ENCODE data around the gene PDE3A. TPM values are rescaled to one million over a fixed set of nuclear protein-coding genes. Genes with fewer than 3 reads are reported as not detected.
A peak's percentile ranks its signal among the peaks of the same experiment; 100 is the strongest.

PDE3A gene
- total and polyA plus RNA-seq, 4 experiments from 2014 or later = not detected

DNA sequence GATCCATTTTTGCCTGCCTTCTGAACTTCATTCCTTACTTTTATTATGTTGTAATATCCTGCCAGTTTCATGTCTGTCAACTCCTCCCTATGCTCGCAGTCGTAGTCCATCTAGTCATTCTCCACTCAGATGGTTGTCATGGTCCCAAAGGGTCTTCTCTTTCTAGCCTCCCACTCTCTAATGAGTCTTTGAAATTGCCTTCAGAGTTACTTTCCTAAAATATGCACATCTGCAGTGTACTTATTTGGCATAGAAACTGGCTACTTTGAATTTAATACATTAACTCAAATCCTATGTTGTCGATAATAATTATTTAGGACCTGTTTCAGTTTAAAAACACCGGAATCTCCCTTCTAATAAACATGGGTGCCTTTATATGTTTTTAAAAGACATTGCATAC is 101.0 kb downstream of the PDE3A start:
- intact Hi-C loops (cut with micrococcal nuclease) = no loop called here
- DNase-seq = no peak
- Mint-ChIP-seq H3K27ac (no peak overlapping the region), H3K27me3 (no peaks in the 10 kb centered on the region), H3K4me3 (no peak overlapping the region), H3K36me3 (no peaks in the 10 kb centered on the region), H3K9me3 (no peaks in the 10 kb centered on the region), H3K4me1 (no peaks in the 10 kb centered on the region)
- Histone ChIP-seq H3K4me1 (ENCODE audit: insufficient read depth, low read length) (no peaks in the 10 kb centered on the region), H3K4me3 (ENCODE audit: low read length in 2 of 2) (no peak overlapping the region), H3K27ac (ENCODE audit: low read depth, low read length) (no peak overlapping the region), H3K36me3 (ENCODE audit: insufficient read depth, low read length) (no peaks in the 10 kb centered on the region), H3K27me3 (ENCODE audit: insufficient read depth, low read length) (no peaks in the 10 kb centered on the region), H3K9me3 (ENCODE audit: control insufficient read depth in 1 of 2, low read length in 2 of 2) (no peaks in the 10 kb centered on the region)
- ChIA-PET CTCF (ENCODE audit: partially characterized antibody) (no interaction called here), POLR2A (ENCODE audit: partially characterized antibody) (no interaction called here)

DNA sequence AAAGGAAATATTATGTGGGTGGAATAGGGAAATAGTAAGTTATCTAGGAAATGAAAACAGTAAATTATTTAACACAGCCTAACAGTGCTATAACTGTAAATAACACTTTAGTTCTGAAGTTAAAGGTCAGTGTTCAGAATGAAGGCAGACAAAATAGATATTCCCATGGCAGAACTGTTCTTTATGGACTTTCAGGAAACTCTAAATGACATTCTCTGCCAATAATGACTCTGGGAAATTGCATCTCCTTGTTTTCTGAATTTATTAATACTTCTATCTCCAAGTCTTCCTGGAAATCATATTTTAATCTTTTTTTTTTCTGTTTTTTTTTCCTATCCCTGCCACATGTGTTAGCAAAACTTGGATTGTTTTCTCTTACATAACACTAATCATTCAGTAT is 101.4 kb downstream of the PDE3A start:
- DNase-seq = no peak
- Histone ChIP-seq H3K27ac (ENCODE audit: low read depth, low read length) (no peak overlapping the region), H3K27me3 (ENCODE audit: insufficient read depth, low read length) (no peaks in the 10 kb centered on the region), H3K4me3 (ENCODE audit: low read length in 2 of 2) (no peak overlapping the region), H3K36me3 (ENCODE audit: insufficient read depth, low read length) (no peaks in the 10 kb centered on the region), H3K4me1 (ENCODE audit: insufficient read depth, low read length) (no peaks in the 10 kb centered on the region), H3K9me3 (ENCODE audit: control insufficient read depth in 1 of 2, low read length in 2 of 2) (no peaks in the 10 kb centered on the region)
- POLR2A ChIA-PET (ENCODE audit: partially characterized antibody) = no interaction called here
- Mint-ChIP-seq H3K9me3 (no peaks in the 10 kb centered on the region), H3K4me1 (no peaks in the 10 kb centered on the region), H3K4me3 (no peak overlapping the region), H3K27ac (no peak overlapping the region), H3K27me3 (no peaks in the 10 kb centered on the region), H3K36me3 (no peaks in the 10 kb centered on the region)
- intact Hi-C loops (cut with micrococcal nuclease) = no loop called here
- CTCF ChIA-PET (ENCODE audit: partially characterized antibody) = no interaction called here

- Histone ChIP-seq H3K27ac (ENCODE audit: low read depth, low read length) (no peak overlapping the region), H3K36me3 (ENCODE audit: insufficient read depth, low read length) (no peaks in the 10 kb centered on the region), H3K9me3 (ENCODE audit: control insufficient read depth in 1 of 2, low read length in 2 of 2) (no peaks in the 10 kb centered on the region), H3K4me1 (ENCODE audit: insufficient read depth, low read length) (no peaks in the 10 kb centered on the region), H3K4me3 (ENCODE audit: low read length in 2 of 2) (no peak overlapping the region), H3K27me3 (ENCODE audit: insufficient read depth, low read length) (no peaks in the 10 kb centered on the region)
- DNase-seq = no peak
- Mint-ChIP-seq H3K9me3 (peaks cover 0 to 1% (median 0%) of the 10 kb centered on the region in 8 donors), H3K4me1 (peaks cover 0 to 2% (median 0%) of the 10 kb centered on the region in 4 donors), H3K27ac (no peak overlapping the region), H3K27me3 (peaks cover 0 to 1% of the 10 kb centered on the region in 2 donors), H3K36me3 (no peaks in the 10 kb centered on the region), H3K4me3 (no peak overlapping the region)
- intact Hi-C loops (cut with micrococcal nuclease) = no loop called here
- POLR2A ChIA-PET (ENCODE audit: partially characterized antibody) = no interaction called here
- CTCF ChIA-PET (ENCODE audit: partially characterized antibody) = no interaction called here
Observed at GRCh38 chr12:20472102-20472782, 103.9 kb downstream of the PDE3A start.

GRCh38 chr12:20473133-20473532 is 104.8 kb downstream of the PDE3A start:
- Histone ChIP-seq H3K27me3 (ENCODE audit: insufficient read depth, low read length) (no peaks in the 10 kb centered on the region), H3K27ac (ENCODE audit: low read depth, low read length) (no peak overlapping the region), H3K4me3 (ENCODE audit: low read length in 2 of 2) (no peak overlapping the region), H3K9me3 (ENCODE audit: control insufficient read depth in 1 of 2, low read length in 2 of 2) (no peaks in the 10 kb centered on the region), H3K36me3 (ENCODE audit: insufficient read depth, low read length) (no peaks in the 10 kb centered on the region), H3K4me1 (ENCODE audit: insufficient read depth, low read length) (no peaks in the 10 kb centered on the region)
- peaks cover 0 to 1% of the 10 kb centered on the region in 2 donors for H3K27me3 Mint-ChIP-seq
- ChIA-PET CTCF (ENCODE audit: partially characterized antibody) (no interaction called here), POLR2A (ENCODE audit: partially characterized antibody) (no interaction called here)
- intact Hi-C loops (cut with micrococcal nuclease) = no loop called here
- H3K4me3 Mint-ChIP-seq = peak overlapping the region in 1 of 8 donors; percentile 11
- H3K27ac Mint-ChIP-seq = no peak overlapping the region
- DNase-seq = no peak
- no peaks in the 10 kb centered on the region for H3K36me3 Mint-ChIP-seq
- H3K9me3 Mint-ChIP-seq = peaks cover 0 to 1% (median 0%) of the 10 kb centered on the region in 8 donors
- H3K4me1 Mint-ChIP-seq = peaks cover 0 to 2% (median 0%) of the 10 kb centered on the region in 4 donors

DNA sequence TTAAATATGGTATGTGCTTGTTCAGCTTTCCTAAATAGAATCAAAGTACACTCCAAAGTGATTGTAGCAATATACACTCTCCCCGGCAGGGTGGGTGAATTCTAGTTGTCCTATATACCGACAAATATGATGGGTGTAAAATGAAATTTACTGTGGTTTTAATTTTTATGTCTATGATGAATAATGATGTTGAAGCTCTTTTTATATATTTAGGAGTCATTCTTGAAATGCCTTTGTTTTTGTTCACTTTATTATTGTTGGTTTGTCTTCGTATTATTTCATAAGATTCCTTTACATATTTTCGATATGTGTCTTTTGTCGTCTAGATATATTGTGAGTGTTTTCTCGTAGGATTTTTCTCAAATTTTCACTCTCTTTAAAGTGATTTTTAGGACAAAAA is 105.7 kb downstream of the PDE3A start:
- CTCF ChIA-PET (ENCODE audit: partially characterized antibody) = no interaction called here
- H3K36me3 Mint-ChIP-seq = no peaks in the 10 kb centered on the region
- no peaks in the 10 kb centered on the region for H3K9me3 ChIP-seq (ENCODE audit: control insufficient read depth in 1 of 2, low read length in 2 of 2)
- H3K27ac ChIP-seq (ENCODE audit: low read depth, low read length) = no peak overlapping the region
- no peaks in the 10 kb centered on the region for H3K27me3 ChIP-seq (ENCODE audit: insufficient read depth, low read length)
- H3K27ac Mint-ChIP-seq = peak overlapping the region in 1 of 7 donors; percentile 45
- H3K4me1 ChIP-seq (ENCODE audit: insufficient read depth, low read length) = no peaks in the 10 kb centered on the region
- no peaks in the 10 kb centered on the region for H3K36me3 ChIP-seq (ENCODE audit: insufficient read depth, low read length)
- H3K4me3 ChIP-seq (ENCODE audit: low read length in 2 of 2) = no peak overlapping the region
- peaks cover 0 to 1% (median 0%) of the 10 kb centered on the region in 8 donors for H3K9me3 Mint-ChIP-seq
- intact Hi-C loops (cut with micrococcal nuclease) = no loop called here
- H3K27me3 Mint-ChIP-seq = peaks cover 0 to 1% of the 10 kb centered on the region in 2 donors
- POLR2A ChIA-PET (ENCODE audit: partially characterized antibody) = no interaction called here
- no peak for DNase-seq
- H3K4me1 Mint-ChIP-seq = peaks cover 0 to 2% (median 0%) of the 10 kb centered on the region in 4 donors
- H3K4me3 Mint-ChIP-seq = no peak overlapping the region

DNA sequence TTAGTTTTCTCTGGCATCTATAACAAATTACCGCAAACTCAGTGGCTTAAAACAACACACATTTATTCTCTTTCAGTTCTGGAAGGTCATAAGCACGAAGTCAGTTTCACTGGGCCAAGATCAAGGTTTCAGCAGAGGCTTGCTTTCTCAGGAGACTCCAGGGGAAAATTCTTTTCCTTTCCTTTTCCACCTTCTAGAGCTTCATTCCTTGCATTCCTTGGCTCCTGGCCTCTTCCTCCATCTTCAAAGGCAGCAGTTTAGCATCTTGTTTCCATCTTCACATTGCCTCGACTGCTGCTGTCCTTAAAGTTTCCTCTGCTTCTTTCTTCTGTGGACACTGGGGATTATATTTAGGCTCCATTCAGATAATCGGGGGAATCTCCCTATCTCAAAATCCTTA is 106.1 kb downstream of the PDE3A start:
- Histone ChIP-seq H3K36me3 (ENCODE audit: insufficient read depth, low read length) (no peaks in the 10 kb centered on the region), H3K4me1 (ENCODE audit: insufficient read depth, low read length) (no peaks in the 10 kb centered on the region), H3K27ac (ENCODE audit: low read depth, low read length) (no peak overlapping the region), H3K27me3 (ENCODE audit: insufficient read depth, low read length) (no peaks in the 10 kb centered on the region), H3K9me3 (ENCODE audit: control insufficient read depth in 1 of 2, low read length in 2 of 2) (no peaks in the 10 kb centered on the region), H3K4me3 (ENCODE audit: low read length in 2 of 2) (no peak overlapping the region)
- intact Hi-C loops (cut with micrococcal nuclease) = no loop called here
- Mint-ChIP-seq H3K4me1 (peaks cover 0 to 2% (median 0%) of the 10 kb centered on the region in 4 donors), H3K27me3 (peaks cover 0 to 1% of the 10 kb centered on the region in 2 donors), H3K27ac (no peak overlapping the region), H3K4me3 (no peak overlapping the region), H3K9me3 (peaks cover 0 to 1% (median 0%) of the 10 kb centered on the region in 8 donors), H3K36me3 (no peaks in the 10 kb centered on the region)
- POLR2A ChIA-PET (ENCODE audit: partially characterized antibody) = no interaction called here
- CTCF ChIA-PET (ENCODE audit: partially characterized antibody) = interaction anchor here (1.4 kb wide), 1 partner anchor 10 kb away, joined by 4 read pairs; no protein-coding TSS in a partner anchor
- no peak for DNase-seq

DNA sequence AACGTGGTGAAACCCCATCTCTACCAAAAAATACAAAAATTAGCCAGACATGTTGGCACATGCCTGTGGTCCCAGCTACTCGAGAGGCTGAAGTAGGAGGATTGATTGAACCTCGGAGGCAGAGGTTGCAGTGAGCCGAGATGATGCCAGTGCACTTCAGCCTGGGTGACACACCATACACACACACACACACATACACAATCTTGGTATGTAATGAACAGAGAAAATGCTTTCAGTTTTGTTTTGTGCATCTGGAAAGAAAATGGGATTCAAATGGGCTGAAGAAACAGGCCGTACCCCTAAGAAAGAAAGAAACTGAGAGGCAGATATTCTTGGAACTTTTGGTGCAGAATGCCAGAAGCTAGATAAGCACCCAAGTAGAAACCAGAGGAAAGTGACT is 107.2 kb downstream of the PDE3A start:
- no peaks in the 10 kb centered on the region for H3K4me1 ChIP-seq (ENCODE audit: insufficient read depth, low read length)
- H3K4me3 Mint-ChIP-seq = peak overlapping the region in 1 of 8 donors; percentile 37
- H3K9me3 ChIP-seq (ENCODE audit: control insufficient read depth in 1 of 2, low read length in 2 of 2) = no peaks in the 10 kb centered on the region
- peaks cover 0 to 1% (median 0%) of the 10 kb centered on the region in 8 donors for H3K9me3 Mint-ChIP-seq
- H3K36me3 Mint-ChIP-seq = no peaks in the 10 kb centered on the region
- H3K36me3 ChIP-seq (ENCODE audit: insufficient read depth, low read length) = no peaks in the 10 kb centered on the region
- peaks cover 0 to 1% of the 10 kb centered on the region in 2 donors for H3K27me3 Mint-ChIP-seq
- H3K27ac ChIP-seq (ENCODE audit: low read depth, low read length) = no peak overlapping the region
- CTCF ChIA-PET (ENCODE audit: partially characterized antibody) = interaction anchor here (1.4 kb wide), 1 partner anchor 11 kb away, joined by 4 read pairs; no protein-coding TSS in a partner anchor
- POLR2A ChIA-PET (ENCODE audit: partially characterized antibody) = no interaction called here
- intact Hi-C loops (cut with micrococcal nuclease) = loop anchor here (5.0 kb wide), 1 partner anchor 1678 kb away; no protein-coding TSS in a partner anchor
- no peak overlapping the region for H3K4me3 ChIP-seq (ENCODE audit: low read length in 2 of 2)
- no peak for DNase-seq
- H3K27ac Mint-ChIP-seq = peak overlapping the region in 1 of 7 donors; percentile 64
- no peaks in the 10 kb centered on the region for H3K27me3 ChIP-seq (ENCODE audit: insufficient read depth, low read length)
- peaks cover 0 to 2% (median 0%) of the 10 kb centered on the region in 4 donors for H3K4me1 Mint-ChIP-seq
